Large intestine (tissue), 3 donors: ENCODE data around the gene CSF3R. TPM values are rescaled to one million over a fixed set of nuclear protein-coding genes. Genes with fewer than 3 reads are reported as not detected.

Source experiments
- DNase-seq, 2 donors: peaks; one replicate each; pipeline versions ENCODE4 v3.0.0 to v3.0.0-alpha.2; 2013
- H3K27ac ChIP-seq: one replicate; pipeline ENCODE4 v1.5.1; 2013; ENCODE audit warnings: low read length
- H3K27me3 ChIP-seq: 2 replicates; pipeline ENCODE4 v1.6.1; 2013; ENCODE audit warnings: low read length; ENCODE audit not compliant: control insufficient read depth, insufficient read depth
- H3K36me3 ChIP-seq: 2 replicates; pipeline ENCODE4 v1.6.1; 2013; ENCODE audit warnings: low read length; ENCODE audit not compliant: control insufficient read depth, insufficient read depth
- H3K4me1 ChIP-seq: one replicate; pipeline ENCODE4 v1.6.1; 2013; ENCODE audit warnings: low read length; ENCODE audit not compliant: control insufficient read depth, insufficient read depth
- H3K4me3 ChIP-seq: one replicate; pipeline ENCODE4 v1.5.1; 2013; ENCODE audit warnings: low read length
- H3K9me3 ChIP-seq: one replicate; pipeline ENCODE4 v1.6.1; 2013; ENCODE audit warnings: mild to moderate bottlenecking, low read depth, low read length, moderate library complexity; ENCODE audit not compliant: control insufficient read depth
- WGBS: methylation state at CpG from one replicate; pipeline ENCODE4 v1.1.5; 2013; ENCODE audit warnings: low lambda C conversion rate; ENCODE audit not compliant: insufficient coverage; 5-methylcytosine and 5-hydroxymethylcytosine counted together
- polyA plus RNA-seq: library from polyadenylated mRNA; unstranded; fragments of 120-200 nt; gene quantifications from one replicate; pipeline ENCODE4 v1.2.1, GENCODE V29; 2013

CSF3R gene
- polyA plus RNA-seq, 1 donor, result 4.1 TPM

GRCh38 chr1:36471830-36472641 lies 10.7 kb downstream of the CSF3R start:
- no peaks in the 10 kb centered on the region for H3K36me3 ChIP-seq
- WGBS, result no CpG with 5 or more reads among the region's 22 CpGs
- no peaks in the 10 kb centered on the region for H3K4me1 ChIP-seq
- H3K27me3 ChIP-seq, result no peaks in the 10 kb centered on the region
- H3K9me3 ChIP-seq, result no peaks in the 10 kb centered on the region
- no peak overlapping the region for H3K27ac ChIP-seq
- no peak overlapping the region for H3K4me3 ChIP-seq
- DNase-seq, result no peak

- Histone ChIP-seq H3K36me3 (no peaks in the 10 kb centered on the region), H3K4me3 (no peak overlapping the region), H3K27ac (no peak overlapping the region), H3K9me3 (no peaks in the 10 kb centered on the region), H3K27me3 (no peaks in the 10 kb centered on the region), H3K4me1 (peaks cover 8% of the 10 kb centered on the region)
- WGBS, result 60% methylated on average over 1 of the region's 2 CpGs
- DNase-seq, result no peak
Measured at GRCh38 chr1:36469163-36469562, 13.6 kb downstream of the CSF3R start.

GRCh38 chr1:36467700-36468455 lies 14.8 kb downstream of the CSF3R start:
- no peak overlapping the region for H3K4me3 ChIP-seq
- no peak overlapping the region for H3K27ac ChIP-seq
- no peaks in the 10 kb centered on the region for H3K27me3 ChIP-seq
- H3K4me1 ChIP-seq, result peaks cover 8% of the 10 kb centered on the region
- DNase-seq, result no peak
- no peaks in the 10 kb centered on the region for H3K9me3 ChIP-seq
- no CpG with 5 or more reads among the region's 10 CpGs for WGBS
- H3K36me3 ChIP-seq, result no peaks in the 10 kb centered on the region

GRCh38 chr1:36467027-36467410 lies 15.7 kb downstream of the CSF3R start:
- H3K9me3 ChIP-seq, result no peaks in the 10 kb centered on the region
- WGBS, result no CpG with 5 or more reads among the region's 4 CpGs
- no peak overlapping the region for H3K27ac ChIP-seq
- peaks cover 5% of the 10 kb centered on the region for H3K36me3 ChIP-seq
- H3K4me1 ChIP-seq, result peaks cover 8% of the 10 kb centered on the region
- no peak overlapping the region for H3K4me3 ChIP-seq
- DNase-seq, result no peak
- H3K27me3 ChIP-seq, result no peaks in the 10 kb centered on the region

- H3K27ac ChIP-seq, result no peak overlapping the region
- WGBS, result no CpG with 5 or more reads among the region's 12 CpGs
Measured at GRCh38 chr1:36466370-36467026, 16.2 kb downstream of the CSF3R start.

GRCh38 chr1:36465731-36466369 lies 16.9 kb downstream of the CSF3R start:
- peaks cover 8% of the 10 kb centered on the region for H3K4me1 ChIP-seq
- 17% methylated on average over 2 of the region's 4 CpGs for WGBS
- no peaks in the 10 kb centered on the region for H3K27me3 ChIP-seq
- H3K9me3 ChIP-seq, result no peaks in the 10 kb centered on the region
- H3K27ac ChIP-seq, result no peak overlapping the region
- no peak overlapping the region for H3K4me3 ChIP-seq
- DNase-seq, result no peak
- H3K36me3 ChIP-seq, result peaks cover 16% of the 10 kb centered on the region

More at GRCh38 chr1:36466370-36467026, 16.2 kb downstream of the CSF3R start:
- Histone ChIP-seq H3K4me1 (peaks cover 8% of the 10 kb centered on the region), H3K9me3 (no peaks in the 10 kb centered on the region), H3K4me3 (no peak overlapping the region), H3K36me3 (peaks cover 11% of the 10 kb centered on the region), H3K27me3 (no peaks in the 10 kb centered on the region)
- no peak for DNase-seq

GRCh38 chr1:36464605-36465393 lies 17.9 kb downstream of the CSF3R start:
- WGBS, result 19% methylated on average over 4 of the region's 13 CpGs

GRCh38 chr1:36463803-36464604 lies 18.7 kb downstream of the CSF3R start, which contains the start of gene MRPS15:
MRPS15 (minus strand) TSS chr1:36464384; CDS start chr1:36464275, 109 bp downstream.
- Histone ChIP-seq H3K27me3 (no peaks in the 10 kb centered on the region), H3K36me3 (peaks cover 33% of the 10 kb centered on the region), H3K4me1 (peaks cover 8% of the 10 kb centered on the region), H3K9me3 (no peaks in the 10 kb centered on the region), H3K4me3 (peak within 1 kb of the TSS; percentile 91), H3K27ac (peak within 1 kb of the TSS; percentile 98)
- DNase-seq, result peak; percentile 96 to 98
- WGBS, result 0% methylated on average over 10 of the region's 65 CpGs

More at GRCh38 chr1:36464605-36465393, 17.9 kb downstream of the CSF3R start:
- peak in 1 of 2 donors; percentile 56 for DNase-seq
- Histone ChIP-seq H3K27me3 (no peaks in the 10 kb centered on the region), H3K36me3 (peaks cover 25% of the 10 kb centered on the region), H3K9me3 (no peaks in the 10 kb centered on the region), H3K27ac (peak overlapping the region; percentile 98), H3K4me1 (peaks cover 8% of the 10 kb centered on the region), H3K4me3 (peak overlapping the region; percentile 91)

GRCh38 chr1:36463463-36463802 lies 19.3 kb downstream of the CSF3R start:
- Histone ChIP-seq H3K27me3 (no peaks in the 10 kb centered on the region), H3K4me3 (peak overlapping the region; percentile 91), H3K36me3 (peaks cover 39% of the 10 kb centered on the region), H3K4me1 (peaks cover 8% of the 10 kb centered on the region), H3K9me3 (no peaks in the 10 kb centered on the region), H3K27ac (peak overlapping the region; percentile 98)
- no CpG with 5 or more reads among the region's 6 CpGs for WGBS
- peak in 1 of 2 donors; percentile 37 for DNase-seq
